ENCODE measurements around the gene TRAPPC11. TPM values are rescaled to one million over a fixed set of nuclear protein-coding genes. Genes with fewer than 3 reads are reported as not detected.

The TRAPPC11 gene
- total RNA-seq, 1 experiment from 2014 or later = 15.6 TPM

- no peaks in the 10 kb centered on the region for H3K9me3 ChIP-seq (ENCODE audit: control insufficient read depth in 1 of 2, insufficient read depth in 1 of 2, low read depth in 1 of 2, low read length in 2 of 2)
- no peaks in the 10 kb centered on the region for H3K4me1 ChIP-seq (ENCODE audit: control insufficient read depth in 1 of 2, insufficient read depth in 2 of 2, low read length in 2 of 2)
- CTCF ChIA-PET = no interaction called here
- no TSS peak for BruUV-seq (replicated peaks)
- TF ChIP-seq SRF (IDR thresholded peaks at IDR 0.05; ENCODE audit: low read depth) = no peak
- TF ChIP-seq ZBTB33 (IDR thresholded peaks at IDR 0.05; ENCODE audit: extremely low read depth, insufficient replicate concordance, low read length) = no peak
- TF ChIP-seq EZH2phosphoT487 (IDR thresholded peaks at IDR 0.05; ENCODE audit: borderline replicate concordance) = no peak
- no peak for TF ChIP-seq REST (IDR thresholded peaks at IDR 0.05; ENCODE audit: low read depth)
- no peak for TF ChIP-seq ATF3 (IDR thresholded peaks at IDR 0.05)
- no peak for TF ChIP-seq SIN3A (IDR thresholded peaks at IDR 0.05; ENCODE audit: low read depth)
- no peak for TF ChIP-seq MAX (IDR thresholded peaks at IDR 0.05)
- no peak for TF ChIP-seq ZFX (IDR thresholded peaks at IDR 0.05)
- TF ChIP-seq POLR2A (IDR thresholded peaks at IDR 0.05; ENCODE audit: borderline replicate concordance, extremely low read depth, insufficient read depth, insufficient read length) = no peak
- TF ChIP-seq EGR1 (IDR thresholded peaks at IDR 0.05; ENCODE audit: low read depth) = no peak
- no peak for TF ChIP-seq YY1 (IDR thresholded peaks at IDR 0.05; ENCODE audit: extremely low read depth, insufficient replicate concordance, low read depth, low read length)
- no peak for TF ChIP-seq JUND (IDR thresholded peaks at IDR 0.05)
- H2AFZ ChIP-seq (ENCODE audit: low read depth, low read length, poor library complexity, severe bottlenecking) = no peak overlapping the region
- H3K27me3 ChIP-seq (ENCODE audit: insufficient read depth, low read length) = no peaks in the 10 kb centered on the region
- POLR2A ChIA-PET = no interaction called here
- no peak overlapping the region for H3K9ac ChIP-seq (ENCODE audit: low read length)
- H3K9me2 ChIP-seq (ENCODE audit: insufficient read depth) = no peaks in the 10 kb centered on the region
- no peak overlapping the region for H3K27ac ChIP-seq (ENCODE audit: low read depth, low read length)
- RAD21 ChIA-PET (ENCODE audit: low non-redundant PET in 1 of 2, low total read pairs in 2 of 2, uncharacterized antibody in 2 of 2, unreplicated experiment in 2 of 2) = no interaction called here
- no peak overlapping the region for H3K4me3 ChIP-seq (replicated peaks in 1 of 2; ENCODE audit: low read depth in 1 of 2, low read length in 2 of 2)
- ATAC-seq = no peak
- intact Hi-C loops (cut with micrococcal nuclease) = no loop called here
- H3K4me2 ChIP-seq (ENCODE audit: low read length) = no peak overlapping the region
- no peaks in the 10 kb centered on the region for H4K20me1 ChIP-seq (ENCODE audit: insufficient read depth)
- no peaks in the 10 kb centered on the region for H3K79me2 ChIP-seq (ENCODE audit: insufficient read depth, low read length)
- no peaks in the 10 kb centered on the region for H3K36me3 ChIP-seq (ENCODE audit: control insufficient read depth in 1 of 2, insufficient read depth in 2 of 2, low read length in 2 of 2)
- no peak for DNase-seq (ENCODE audit: low read depth, low spot score)
Observed at GRCh38 chr4:183618681-183619080, 40.4 kb upstream of the TRAPPC11 start.
